ENCODE results near the gene LAIR1.

Gene LAIR1

DNA sequence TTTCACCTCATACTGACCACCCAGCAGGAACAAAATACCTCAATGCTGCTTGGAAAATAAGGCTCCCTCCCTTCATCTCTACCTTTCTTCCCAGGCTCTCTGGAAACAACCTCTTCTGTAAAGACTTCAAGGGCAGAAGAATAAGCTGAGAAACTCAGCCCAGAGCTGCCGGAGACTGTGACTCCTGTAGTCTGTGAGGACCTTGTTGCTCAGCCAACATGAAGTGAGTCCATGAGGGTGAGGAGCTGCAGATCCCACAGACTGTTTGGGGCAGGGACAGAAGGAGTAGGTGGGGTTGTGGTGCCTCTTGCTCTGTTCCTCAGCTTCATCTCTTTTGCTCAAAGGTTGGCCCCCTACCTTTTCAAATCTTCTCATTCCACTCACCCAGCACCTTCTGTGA lies 59.6 kb downstream of the LAIR1 start:
- H3K27ac ChIP-seq = no peak overlapping the region
- TF ChIP-seq, protein P1, sequence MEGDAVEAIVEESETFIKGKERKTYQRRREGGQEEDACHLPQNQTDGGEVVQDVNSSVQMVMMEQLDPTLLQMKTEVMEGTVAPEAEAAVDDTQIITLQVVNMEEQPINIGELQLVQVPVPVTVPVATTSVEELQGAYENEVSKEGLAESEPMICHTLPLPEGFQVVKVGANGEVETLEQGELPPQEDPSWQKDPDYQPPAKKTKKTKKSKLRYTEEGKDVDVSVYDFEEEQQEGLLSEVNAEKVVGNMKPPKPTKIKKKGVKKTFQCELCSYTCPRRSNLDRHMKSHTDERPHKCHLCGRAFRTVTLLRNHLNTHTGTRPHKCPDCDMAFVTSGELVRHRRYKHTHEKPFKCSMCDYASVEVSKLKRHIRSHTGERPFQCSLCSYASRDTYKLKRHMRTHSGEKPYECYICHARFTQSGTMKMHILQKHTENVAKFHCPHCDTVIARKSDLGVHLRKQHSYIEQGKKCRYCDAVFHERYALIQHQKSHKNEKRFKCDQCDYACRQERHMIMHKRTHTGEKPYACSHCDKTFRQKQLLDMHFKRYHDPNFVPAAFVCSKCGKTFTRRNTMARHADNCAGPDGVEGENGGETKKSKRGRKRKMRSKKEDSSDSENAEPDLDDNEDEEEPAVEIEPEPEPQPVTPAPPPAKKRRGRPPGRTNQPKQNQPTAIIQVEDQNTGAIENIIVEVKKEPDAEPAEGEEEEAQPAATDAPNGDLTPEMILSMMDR (IDR thresholded peaks at IDR 0.05) = no peak
- no peak for TF ChIP-seq ZFX (IDR thresholded peaks at IDR 0.05; ENCODE audit: borderline replicate concordance)

GRCh38 chr19:54302257-54302656 lies 62.5 kb downstream of the LAIR1 start:
- no peak for TF ChIP-seq ZFX (IDR thresholded peaks at IDR 0.05; ENCODE audit: borderline replicate concordance)
- TF ChIP-seq, protein P1 (IDR thresholded peaks at IDR 0.05) = no peak
- H3K27ac ChIP-seq = no peak overlapping the region
